Iris pigment epithelial cell (primary cell): ENCODE data around the gene RHOT2.

ENCODE experiments used
- DNase-seq: peaks from one replicate; pipeline ENCODE4 v3.0.0-alpha.2; 2011; ENCODE audit warnings: low read depth

The RHOT2 gene

GRCh38 chr16:700684-701584 is 33.0 kb downstream of the RHOT2 start:
- DNase-seq: no peak

DNA sequence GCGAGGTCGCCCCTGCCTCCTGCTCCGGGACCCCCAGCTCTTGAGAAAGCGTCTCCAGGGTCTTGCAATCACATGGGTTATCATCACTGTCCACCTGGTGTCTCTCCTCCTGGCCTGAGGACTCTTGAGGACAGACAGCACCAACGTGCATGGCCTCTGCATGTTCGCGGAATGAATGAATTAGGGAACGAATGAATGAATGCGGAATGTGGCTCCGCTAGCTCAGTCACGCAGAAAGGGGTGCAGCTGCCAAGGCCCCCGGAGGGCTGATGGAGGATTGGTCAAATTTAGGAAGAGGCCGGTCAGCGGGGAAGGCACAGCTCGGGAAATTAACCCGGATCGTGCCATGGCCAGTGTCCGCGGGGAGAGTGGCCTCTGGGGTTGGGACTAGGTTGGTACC is 34.4 kb downstream of the RHOT2 start:
- DNase-seq: no peak

- DNase-seq: no peak
Observed at GRCh38 chr16:703406-703805, 35.5 kb downstream of the RHOT2 start.

- DNase-seq: no peak
Observed at GRCh38 chr16:704047-704446, 36.1 kb downstream of the RHOT2 start.

DNA sequence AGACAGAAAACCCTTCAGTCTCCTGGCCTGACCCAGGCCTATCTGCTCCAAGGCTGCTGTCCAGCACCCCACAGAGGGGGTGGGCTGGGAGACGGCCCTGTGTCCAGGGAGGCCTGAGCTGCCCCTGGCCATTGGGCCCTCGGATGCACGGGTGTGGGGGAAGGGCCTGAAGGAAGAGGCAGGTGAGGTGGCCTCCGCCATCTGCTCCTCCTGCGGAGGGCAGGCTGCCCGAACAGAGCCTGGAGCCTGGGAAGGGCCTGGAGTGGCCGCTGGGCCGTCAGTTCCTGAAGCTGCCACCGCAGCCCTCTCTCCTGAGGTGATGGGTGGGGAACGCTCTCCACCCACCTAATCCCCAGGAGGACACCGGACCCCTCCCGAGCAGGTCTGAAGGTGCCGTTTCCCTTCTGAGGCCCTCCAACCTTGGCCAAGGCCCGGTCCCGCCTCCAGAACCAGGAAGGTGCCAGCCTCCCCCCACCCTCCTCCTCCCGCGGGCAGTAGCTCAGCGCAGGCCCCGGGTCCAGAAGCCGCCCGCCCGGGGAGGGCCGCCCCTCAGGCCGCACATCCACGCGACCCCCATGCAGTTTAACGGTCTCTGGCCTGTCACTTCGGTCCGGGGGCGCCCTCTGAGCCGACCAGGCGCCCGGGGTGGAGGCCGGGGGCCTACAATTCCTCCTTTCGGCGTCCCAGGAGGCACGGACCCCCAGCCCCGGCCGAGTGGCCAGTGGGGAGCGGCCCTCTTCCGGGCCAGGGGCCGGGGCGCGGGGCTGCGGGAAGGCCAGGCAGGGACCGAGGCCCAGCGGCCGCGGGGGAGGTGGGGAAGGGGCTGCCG is 36.8 kb downstream of the RHOT2 start:
- DNase-seq: no peak

DNA sequence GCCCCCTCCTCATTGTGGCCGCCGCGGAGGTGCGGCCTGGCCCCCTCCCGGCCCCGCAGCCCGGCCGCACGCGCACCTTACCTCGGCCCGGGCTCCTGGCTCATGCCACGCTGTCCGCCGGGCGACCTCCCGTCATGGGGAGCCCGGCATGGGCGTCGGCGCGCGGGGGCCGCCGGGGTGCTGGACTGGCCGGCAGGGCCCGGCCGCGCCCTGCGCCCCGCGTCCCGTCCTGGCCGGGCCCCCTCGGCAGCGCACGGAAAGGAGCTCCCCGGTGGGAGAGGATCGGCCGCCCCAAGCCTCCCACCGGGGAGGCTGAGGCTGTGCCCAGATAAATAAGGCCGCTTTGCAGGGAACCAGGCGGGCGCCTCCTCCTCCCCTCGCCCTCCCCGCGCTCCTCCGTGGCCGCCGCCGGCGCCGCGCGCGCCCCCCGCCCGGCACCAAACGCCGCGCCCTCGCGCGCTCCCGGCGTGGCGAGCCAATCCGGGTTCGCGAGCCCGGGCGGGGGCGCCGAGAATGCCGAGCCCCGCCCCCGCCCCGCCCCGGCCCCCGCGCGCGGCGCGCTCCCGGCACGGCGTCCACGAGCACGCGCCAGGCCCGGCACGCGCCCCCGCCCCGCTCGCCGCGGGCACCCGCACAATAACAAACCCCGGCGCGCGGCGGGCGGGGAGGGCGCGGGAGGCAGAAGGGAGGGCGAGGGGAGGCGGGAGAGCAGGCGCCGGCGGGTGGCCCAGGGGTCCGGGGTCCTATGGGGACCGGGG is 37.7 kb downstream of the RHOT2 start, which contains the start of gene FBXL16:
TSS of gene FBXL16 (minus strand) at position 371 of the 758 bp plus-strand sequence. CDS start 8,396 bp downstream, outside the sequence.
- DNase-seq: no peak

- no peak for DNase-seq
Observed at GRCh38 chr16:706189-707061, 38.5 kb downstream of the RHOT2 start.

- DNase-seq: no peak
Observed at GRCh38 chr16:707062-707538, 39.2 kb downstream of the RHOT2 start.

DNA sequence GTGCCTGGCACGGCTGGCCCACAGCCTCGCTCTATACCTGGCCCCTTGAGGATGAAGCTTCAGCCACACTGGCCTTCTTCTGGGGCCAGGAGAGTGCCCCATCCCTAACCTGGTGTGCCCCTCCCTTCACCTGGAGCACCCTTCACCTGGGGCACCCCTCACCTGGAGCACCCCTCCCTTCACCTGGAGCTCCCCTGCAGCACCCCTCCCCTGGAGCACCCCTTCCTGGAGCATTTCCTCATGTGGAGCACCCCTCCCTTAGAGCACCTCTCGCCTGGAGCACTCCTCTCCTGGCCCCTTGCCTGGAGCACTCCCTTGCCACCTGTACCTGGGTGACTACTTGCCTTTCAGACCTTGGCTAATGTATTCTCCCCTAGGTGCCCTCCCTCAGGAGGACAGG is 40.1 kb downstream of the RHOT2 start:
- no peak for DNase-seq

DNA sequence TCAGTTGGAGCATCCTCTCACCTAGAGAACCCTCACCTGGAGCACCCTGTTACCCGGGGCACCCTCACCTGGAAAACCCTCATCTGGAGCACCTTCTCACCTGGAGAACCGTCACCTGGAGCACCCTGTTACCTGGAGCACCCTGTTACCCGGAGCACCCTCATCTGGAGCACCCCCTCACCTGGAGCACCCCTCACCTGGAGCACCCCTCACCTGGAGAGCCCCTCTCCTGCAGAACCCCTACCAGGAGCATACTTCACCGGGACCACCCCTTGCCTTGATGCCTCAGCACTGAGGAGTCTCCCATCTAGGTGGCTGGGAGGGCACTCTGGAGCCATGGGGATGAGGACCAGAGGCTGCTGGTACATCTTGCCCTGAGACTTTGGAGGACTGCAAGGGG is 41.0 kb downstream of the RHOT2 start:
- DNase-seq: no peak

DNA sequence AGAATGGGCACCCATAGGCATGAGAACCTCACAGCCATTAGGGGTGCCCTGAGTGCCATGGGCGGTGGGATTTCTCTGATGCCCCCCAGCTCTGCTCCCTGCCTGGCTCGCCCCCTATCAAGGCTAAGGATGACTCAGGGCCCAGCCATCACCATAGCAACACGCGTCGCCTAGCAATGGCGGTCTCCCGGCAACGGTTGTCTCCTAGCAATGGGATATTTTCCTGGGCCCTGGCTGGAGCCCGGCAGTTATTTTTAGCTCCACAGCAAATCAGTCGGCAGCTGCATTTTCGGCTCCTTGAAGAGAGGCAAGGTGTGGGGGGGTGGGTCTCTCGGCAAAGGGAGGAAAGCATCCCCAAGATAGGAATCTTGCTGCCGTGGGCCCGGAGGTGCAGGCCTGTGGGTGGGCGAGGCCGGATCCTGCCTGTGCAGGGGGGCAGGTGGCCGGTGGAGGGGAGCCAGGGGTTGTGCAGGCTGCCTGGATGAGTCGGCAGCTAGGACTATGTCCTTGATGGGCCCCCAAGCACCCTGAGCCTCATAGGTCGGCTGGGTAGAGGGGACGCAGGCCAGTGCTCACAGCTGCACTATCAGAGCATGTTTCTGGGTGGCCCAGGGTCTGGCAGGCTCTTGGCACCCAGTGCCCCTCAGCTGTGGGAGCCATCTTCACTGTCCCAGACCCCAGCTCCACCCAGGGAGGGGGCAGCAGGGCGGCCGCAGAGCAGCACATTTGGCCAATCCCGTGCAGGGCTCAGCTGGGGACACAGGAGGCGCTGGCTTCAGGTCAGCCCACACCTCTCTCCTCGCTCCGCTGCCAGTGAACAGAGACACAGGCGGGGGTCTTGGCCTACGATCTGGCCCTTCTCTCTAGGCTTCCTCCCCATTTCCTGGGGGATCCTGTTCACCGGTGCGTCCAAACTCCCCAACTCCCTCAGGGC is 41.9 kb downstream of the RHOT2 start:
- peak; percentile 82 for DNase-seq

DNA sequence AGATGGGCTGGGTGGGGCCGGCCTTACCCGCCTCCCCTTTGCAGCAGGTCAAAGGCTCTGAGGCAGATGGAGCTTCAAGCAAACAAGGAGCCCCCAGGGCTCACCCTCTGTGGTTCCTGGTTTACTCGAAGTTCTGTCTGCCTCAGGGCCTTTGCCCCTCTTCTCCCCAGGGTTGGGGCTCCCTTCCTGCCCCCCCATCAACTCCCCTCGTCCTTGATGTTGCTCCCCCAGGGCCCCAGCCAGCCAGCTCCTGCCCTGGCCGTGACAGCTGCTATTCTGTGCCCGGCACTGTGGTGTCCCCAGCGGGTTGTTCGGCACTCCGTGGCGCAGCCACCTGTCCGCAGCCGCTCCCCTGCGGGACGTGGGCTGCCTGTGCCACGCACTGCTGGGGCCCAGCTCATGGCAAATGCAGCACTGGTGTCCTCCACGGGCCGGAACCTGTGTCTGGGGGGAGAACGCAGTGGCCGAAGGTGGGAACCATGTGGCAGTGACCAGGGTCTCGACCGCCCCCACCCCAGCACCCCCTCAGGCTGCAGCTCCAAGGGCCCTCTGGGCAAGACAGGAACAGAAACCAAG is 42.7 kb downstream of the RHOT2 start:
- no peak for DNase-seq

GRCh38 chr16:711084-711483 is 43.2 kb downstream of the RHOT2 start:
- DNase-seq: no peak

DNA sequence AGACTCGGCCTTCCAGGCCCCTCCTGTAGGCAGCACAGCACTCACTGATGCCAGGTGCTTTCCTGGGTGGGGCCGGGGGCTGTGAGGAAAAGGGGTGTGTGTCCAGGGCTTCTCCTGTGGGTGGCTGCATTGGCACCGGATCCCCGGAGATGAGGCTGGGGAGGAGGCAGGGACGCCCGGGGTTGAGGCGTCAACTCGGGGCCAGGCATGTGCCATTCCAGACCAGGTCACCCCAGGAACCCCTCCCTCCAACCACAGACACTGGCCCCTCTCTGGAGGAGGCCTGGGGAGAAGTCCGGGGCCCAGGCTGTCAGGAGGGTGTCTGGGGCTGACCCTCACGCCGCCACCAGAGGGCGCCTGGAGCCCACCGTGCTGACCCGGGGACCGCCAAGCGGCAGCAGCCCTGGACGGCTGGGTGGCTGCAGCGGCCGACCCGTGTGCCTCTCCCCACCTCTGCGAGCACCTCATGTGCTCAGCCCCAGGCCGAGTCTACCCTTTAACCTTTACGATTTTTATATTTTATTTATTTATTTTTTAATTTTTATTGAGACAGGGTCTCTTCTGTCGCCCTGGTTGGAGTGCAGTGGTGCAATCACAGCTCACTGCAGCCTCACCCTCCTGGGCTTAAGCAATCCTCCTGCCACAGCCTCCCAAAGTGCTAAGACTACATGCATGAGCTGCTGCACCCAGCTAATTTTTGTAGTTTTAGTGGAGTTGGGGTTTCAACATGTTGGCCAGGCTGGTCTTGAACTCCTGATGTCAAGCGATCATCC is 43.8 kb downstream of the RHOT2 start:
- peak; percentile 52 for DNase-seq

DNA sequence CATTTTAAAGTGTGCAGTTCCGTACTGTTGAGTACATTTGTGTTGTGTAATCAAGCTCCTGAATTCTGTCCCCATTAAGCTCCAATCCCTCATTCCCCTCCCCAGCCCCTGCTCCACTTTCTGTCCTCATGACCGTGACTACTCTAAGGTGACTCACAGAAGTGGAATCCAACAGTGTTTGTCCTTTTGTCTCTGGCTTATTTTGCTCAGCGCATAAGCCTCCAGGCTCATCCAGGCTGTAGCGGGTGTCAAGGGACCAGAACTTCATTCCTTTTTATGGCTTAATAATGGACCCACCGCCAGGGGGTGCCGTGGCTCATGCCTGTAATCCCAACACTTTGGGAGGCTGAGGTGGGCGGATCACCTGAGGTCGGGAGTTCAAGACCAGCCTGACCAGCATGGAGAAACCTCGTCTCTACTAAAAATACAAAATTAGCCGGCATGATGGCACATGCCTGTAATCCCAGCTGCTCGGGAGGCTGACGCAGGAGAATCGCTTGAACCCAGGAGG is 44.9 kb downstream of the RHOT2 start:
- DNase-seq: peak; percentile 94

GRCh38 chr16:714079-714478 is 46.1 kb downstream of the RHOT2 start:
- no peak for DNase-seq

- DNase-seq: peak; percentile 90
Observed at GRCh38 chr16:714558-715476, 46.9 kb downstream of the RHOT2 start, which contains the start of gene METRN. Gene METRN, plus strand, starts transcription at chr16:715118. Its CDS starts 172 bp downstream, at chr16:715290.
